GM19468 (cell line): ENCODE measurements around the gene ATAD1.
"Not testable (repeated sequence)": the region's sequence is repeated elsewhere in the genome, so short reads cannot be mapped to it uniquely, and the experiment has no call there.

Experiments used
- ATAC-seq: cut with Tn5 transposase; IDR thresholded peaks from one replicate; pipeline ENCODE4 v1.9.1; 2021; ENCODE audit warnings: mild to moderate bottlenecking, moderate library complexity, moderate number of reproducible peaks; ENCODE audit not compliant: unreplicated experiment; ENCODE audit errors: extremely low read depth

ATAD1 gene

GRCh38 chr10:87804939-87805569 is 13.0 kb downstream of the ATAD1 start:
- ATAC-seq, result no peak

GRCh38 chr10:87803831-87804230 is 14.2 kb downstream of the ATAD1 start:
- ATAC-seq, result no peak

- no peak for ATAC-seq
Observed at GRCh38 chr10:87803328-87803727, 14.7 kb downstream of the ATAD1 start.

GRCh38 chr10:87801813-87802435 is 16.1 kb downstream of the ATAD1 start:
- ATAC-seq, result not testable (repeated sequence)

- no peak for ATAC-seq
Observed at GRCh38 chr10:87799860-87800259, 18.2 kb downstream of the ATAD1 start.

GRCh38 chr10:87798082-87798481 is 19.9 kb downstream of the ATAD1 start:
- ATAC-seq, result no peak

GRCh38 chr10:87794285-87794684 is 23.7 kb downstream of the ATAD1 start:
- ATAC-seq, result no peak

GRCh38 chr10:87790185-87790584 is 27.8 kb downstream of the ATAD1 start:
- no peak for ATAC-seq

- no peak for ATAC-seq
Observed at GRCh38 chr10:87786421-87786820, 31.6 kb downstream of the ATAD1 start.

GRCh38 chr10:87782721-87783120 is 35.3 kb downstream of the ATAD1 start:
- no peak for ATAC-seq

- no peak for ATAC-seq
Observed at GRCh38 chr10:87781545-87781944, 36.5 kb downstream of the ATAD1 start.

GRCh38 chr10:87776328-87776727 is 41.7 kb downstream of the ATAD1 start:
- no peak for ATAC-seq

- no peak for ATAC-seq
Observed at GRCh38 chr10:87775766-87776165, 42.3 kb downstream of the ATAD1 start.

- no peak for ATAC-seq
Observed at GRCh38 chr10:87771871-87772500, 46.0 kb downstream of the ATAD1 start.

GRCh38 chr10:87767253-87767652 is 50.8 kb downstream of the ATAD1 start:
- ATAC-seq, result no peak

- ATAC-seq, result no peak
Observed at GRCh38 chr10:87765666-87766376, 52.2 kb downstream of the ATAD1 start.

GRCh38 chr10:87764072-87764934 is 53.7 kb downstream of the ATAD1 start:
- no peak for ATAC-seq

- ATAC-seq, result no peak
Observed at GRCh38 chr10:87763086-87763861, 54.8 kb downstream of the ATAD1 start.

GRCh38 chr10:87761892-87762291 is 56.1 kb downstream of the ATAD1 start:
- ATAC-seq, result no peak
